KBM-7 (cell line): ENCODE data around the gene HSH2D.
"Not testable (repeated sequence)": the region's sequence is repeated elsewhere in the genome, so short reads cannot be mapped to it uniquely, and the experiment has no call there.

Source experiments
- DNase-seq: peaks from one replicate; pipeline ENCODE4 v3.0.0-alpha.2; 2015
- in situ Hi-C: fragments of 300-500 bp; cut with MboI; formaldehyde crosslinking; loops from 2 replicates; pipeline ENCODE4 v1.14.3; 2020; ENCODE audit warnings: low sequenced_read_pairs, low pct_unique_long_range_greater_than_20kb, mixed read lengths

The HSH2D gene

GRCh38 chr19:16118489-16119033 is 24.9 kb upstream of the HSH2D start:
- in situ Hi-C loops: no loop called here
- DNase-seq: peak; percentile 94

- DNase-seq, in situ Hi-C loops: not testable (repeated sequence)
Measured at GRCh38 chr19:16119075-16119857, 24.2 kb upstream of the HSH2D start.

- no peak for DNase-seq
- in situ Hi-C loops: no loop called here
Measured at GRCh38 chr19:16121141-16121540, 22.3 kb upstream of the HSH2D start.

GRCh38 chr19:16121967-16122366 is 21.5 kb upstream of the HSH2D start:
- in situ Hi-C loops: no loop called here
- DNase-seq: no peak

GRCh38 chr19:16124953-16125352 is 18.5 kb upstream of the HSH2D start:
- in situ Hi-C loops: no loop called here

GRCh38 chr19:16125737-16126495 is 17.6 kb upstream of the HSH2D start:
- no peak for DNase-seq
- in situ Hi-C loops: no loop called here

More at GRCh38 chr19:16124953-16125352, 18.5 kb upstream of the HSH2D start:
- no peak for DNase-seq

GRCh38 chr19:16127080-16127479 is 16.4 kb upstream of the HSH2D start:
- in situ Hi-C loops: no loop called here
- no peak for DNase-seq

GRCh38 chr19:16127776-16128371 is 15.6 kb upstream of the HSH2D start:
- in situ Hi-C loops: no loop called here
- DNase-seq: no peak

- DNase-seq: no peak
- in situ Hi-C loops: no loop called here
Measured at GRCh38 chr19:16131648-16132047, 11.8 kb upstream of the HSH2D start.

- DNase-seq: no peak
- in situ Hi-C loops: no loop called here
Measured at GRCh38 chr19:16133818-16134217, 9.7 kb upstream of the HSH2D start.

- in situ Hi-C loops: no loop called here
- no peak for DNase-seq
Measured at GRCh38 chr19:16134510-16134909, 9.0 kb upstream of the HSH2D start.

- in situ Hi-C loops: no loop called here
- DNase-seq: no peak
Measured at GRCh38 chr19:16135430-16136127, 7.9 kb upstream of the HSH2D start.

- in situ Hi-C loops: no loop called here
- no peak for DNase-seq
Measured at GRCh38 chr19:16136185-16136999, 7.1 kb upstream of the HSH2D start.

GRCh38 chr19:16139752-16140151 is 3.7 kb upstream of the HSH2D start:
- in situ Hi-C loops: no loop called here
- DNase-seq: peak; percentile 84

- peak; percentile 73 for DNase-seq
- in situ Hi-C loops: no loop called here
Measured at GRCh38 chr19:16141043-16141442, 2.4 kb upstream of the HSH2D start.

GRCh38 chr19:16142032-16142580 is 1.4 kb upstream of the HSH2D start:
- in situ Hi-C loops: no loop called here
- no peak for DNase-seq

- in situ Hi-C loops: no loop called here
- no peak for DNase-seq
Measured at GRCh38 chr19:16144216-16144581, 714 bp downstream of the HSH2D start.

- in situ Hi-C loops: no loop called here
- DNase-seq: no peak
Measured at GRCh38 chr19:16146112-16146511, 2.6 kb downstream of the HSH2D start.
